ENCODE results near the gene NFAT5.
A peak's percentile ranks its signal among the peaks of the same experiment; 100 is the strongest.
"Not testable (repeated sequence)": the region's sequence is repeated elsewhere in the genome, so short reads cannot be mapped to it uniquely, and the experiment has no call there.

Gene NFAT5

DNA sequence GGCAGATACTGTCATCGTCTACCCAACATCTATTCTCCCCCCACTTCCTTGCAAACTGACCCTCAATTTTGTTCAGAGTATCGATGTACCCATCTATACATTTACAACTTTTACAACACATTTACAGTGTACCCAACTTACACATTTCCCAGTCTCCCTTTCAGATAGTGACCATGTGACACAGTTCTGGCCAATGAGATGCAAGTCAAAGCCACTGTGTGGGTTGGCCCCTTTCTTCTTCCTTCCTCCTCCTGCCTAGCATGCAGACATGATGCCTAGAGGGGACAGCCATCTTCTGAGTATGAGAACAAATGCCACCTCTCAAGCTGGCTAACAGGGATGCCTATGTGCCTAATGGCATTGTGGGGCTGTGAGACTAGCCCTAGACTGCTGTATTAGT lies 11.3 kb upstream of the NFAT5 start:
- no peak for DNase-seq

DNA sequence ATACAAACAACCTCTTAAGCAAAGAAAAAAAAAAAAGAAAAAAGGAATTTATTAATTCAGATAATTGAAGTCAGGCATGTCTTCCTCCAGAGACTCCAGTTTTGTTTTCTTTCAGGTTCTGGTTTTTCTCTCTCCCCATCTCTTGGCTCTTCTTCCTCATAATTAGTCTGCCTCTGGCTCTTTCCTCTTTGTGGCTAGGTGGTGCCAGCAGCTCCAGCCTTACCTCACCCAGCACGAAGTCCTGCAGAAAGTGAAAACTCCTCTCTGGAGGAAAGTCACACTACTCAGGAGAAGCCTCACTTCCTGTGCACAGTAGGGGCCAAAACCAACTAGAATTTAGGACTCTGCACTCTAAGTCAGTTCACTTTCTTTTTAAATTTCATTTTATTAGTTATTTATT lies 10.3 kb upstream of the NFAT5 start:
- no peak for DNase-seq

DNA sequence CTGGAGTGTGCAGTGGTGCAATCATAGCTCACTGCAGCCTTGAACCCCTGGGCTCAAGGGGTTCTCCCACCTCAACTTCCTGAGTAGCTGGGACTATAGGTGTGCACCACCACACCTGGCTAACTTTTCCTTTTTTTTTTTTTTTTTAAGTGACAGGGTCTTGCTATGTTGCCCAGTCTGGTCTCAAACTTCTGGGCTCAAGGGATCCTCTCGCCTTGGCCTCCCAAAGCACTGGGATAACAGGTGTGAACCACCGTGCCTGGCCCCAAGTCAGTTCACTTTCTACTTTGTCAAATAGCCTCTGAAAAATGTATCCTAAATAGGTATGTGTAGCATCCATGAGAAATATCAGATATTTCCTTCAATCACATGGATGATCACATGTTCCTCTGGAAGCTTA lies 9.9 kb upstream of the NFAT5 start:
- DNase-seq = no peak

DNA sequence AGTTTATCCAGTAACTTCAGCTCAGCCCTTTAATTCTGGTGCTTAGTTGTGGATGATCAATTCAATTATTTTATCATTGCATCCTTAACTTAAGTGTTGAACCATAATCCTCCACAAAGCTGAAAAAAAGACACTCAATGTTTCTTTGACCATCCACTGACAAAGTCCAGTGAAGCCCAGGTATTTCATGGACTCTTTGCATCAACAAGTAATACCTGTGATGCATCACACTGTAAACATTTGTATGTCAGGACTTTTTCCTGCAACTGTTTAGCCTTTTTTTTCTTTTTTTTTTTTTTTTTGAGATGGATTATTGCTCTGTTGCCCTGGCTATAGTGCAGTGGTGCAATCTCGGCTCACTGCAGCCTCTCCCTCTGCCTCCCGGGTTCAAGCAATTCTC lies 6.6 kb upstream of the NFAT5 start:
- DNase-seq = no peak

DNA sequence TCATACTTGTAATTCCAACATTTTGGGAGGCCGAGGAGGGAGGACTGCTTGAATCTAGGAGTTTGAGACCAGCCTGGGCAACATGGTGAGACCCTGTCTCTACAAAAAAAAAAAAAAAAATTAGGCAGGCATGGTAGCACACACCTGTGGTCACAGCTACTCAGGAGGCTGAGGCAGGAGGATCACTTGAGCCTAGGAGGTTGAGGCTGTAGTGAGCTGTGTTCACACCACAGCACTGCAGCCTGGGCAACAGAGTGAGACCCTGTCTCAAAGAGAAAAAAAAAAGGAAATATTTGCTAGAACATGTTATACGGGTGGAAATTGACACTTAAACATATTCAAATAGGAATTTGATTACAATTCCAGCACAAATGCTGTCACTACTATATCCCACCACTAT lies 4.4 kb upstream of the NFAT5 start:
- DNase-seq = not testable (repeated sequence)

DNA sequence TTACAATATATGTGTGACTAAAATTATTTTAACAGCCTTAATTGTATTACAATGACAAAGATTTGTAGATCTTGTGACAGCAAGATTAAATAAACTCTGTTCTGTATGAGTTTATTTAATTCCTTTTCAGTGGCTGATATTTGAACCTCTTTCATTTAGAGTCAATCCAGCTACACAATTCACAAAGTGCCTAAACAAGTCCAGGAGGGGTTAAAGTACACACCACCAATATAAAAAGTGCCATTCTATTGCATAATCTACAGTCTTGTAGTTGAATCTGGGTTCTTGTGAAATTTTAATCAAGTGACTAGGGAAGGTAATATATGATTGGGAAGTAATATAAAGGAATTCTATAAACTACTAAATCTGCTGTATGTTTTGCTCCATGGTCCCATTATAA lies 3.9 kb upstream of the NFAT5 start:
- DNase-seq = no peak

DNA sequence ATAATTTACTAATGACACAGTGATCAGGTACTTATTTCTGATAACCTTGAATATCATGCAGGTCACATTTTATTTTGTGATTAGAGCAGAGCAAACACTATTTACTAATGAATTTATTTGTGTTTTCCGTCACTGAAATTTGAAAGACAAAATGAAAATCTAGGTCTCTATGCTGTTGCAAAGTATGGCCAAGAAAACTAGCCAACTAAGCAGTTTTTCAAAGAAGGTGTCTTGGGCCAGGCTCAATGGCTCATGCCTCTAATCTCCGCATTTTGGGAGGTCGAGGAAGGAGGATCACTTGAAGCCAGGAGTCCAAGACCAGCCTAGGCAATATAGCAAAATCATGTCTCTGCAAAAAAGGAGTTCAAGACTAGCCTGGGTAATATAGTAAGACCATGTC lies 3.0 kb upstream of the NFAT5 start:
- no peak for DNase-seq

DNA sequence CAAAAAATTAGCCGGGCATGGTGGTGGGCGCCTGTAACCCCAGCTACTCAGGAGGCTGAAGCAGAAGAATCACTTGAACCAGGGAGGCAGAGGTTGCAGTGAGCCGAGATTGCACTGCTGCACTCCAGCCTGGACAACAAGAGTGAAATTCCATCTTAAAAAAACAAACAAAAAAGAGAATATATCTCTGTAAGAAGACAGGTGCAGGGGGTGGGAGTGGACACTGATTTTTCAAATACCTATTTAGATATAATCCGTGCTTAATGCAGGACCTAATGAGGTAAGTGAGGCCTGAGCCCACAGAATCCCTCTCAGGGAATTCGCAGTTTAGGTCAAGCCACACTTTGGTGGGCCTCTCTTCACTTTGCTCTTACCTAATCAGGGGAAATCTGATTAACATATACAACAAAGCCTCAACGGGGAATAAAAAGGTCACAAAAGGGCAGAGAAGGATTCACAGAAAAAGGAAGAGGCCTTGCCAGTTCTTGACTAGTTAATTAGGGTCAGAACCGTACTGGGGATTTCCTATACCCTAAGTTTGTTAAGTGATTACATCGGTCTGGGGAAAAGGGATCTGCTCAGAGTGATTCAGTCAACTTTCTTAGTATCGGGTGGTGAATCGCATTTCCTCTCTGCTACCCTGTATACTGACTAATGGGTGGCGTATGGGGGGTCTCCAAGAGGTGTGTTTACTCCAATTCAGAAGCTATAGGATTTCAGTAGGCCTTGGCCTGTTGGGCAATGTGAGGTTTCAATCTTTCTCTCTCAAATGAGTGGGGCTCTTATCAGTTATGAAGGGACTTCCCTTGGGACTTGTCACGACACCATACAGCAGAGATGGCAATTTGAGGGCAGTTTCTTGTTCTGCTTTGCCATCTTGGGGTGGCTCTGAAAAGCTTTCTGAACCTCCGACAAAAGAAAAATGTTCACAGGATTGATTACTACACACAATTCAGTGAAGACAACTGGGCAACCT lies 1.9 kb upstream of the NFAT5 start:
- DNase-seq = peak; percentile 30

DNA sequence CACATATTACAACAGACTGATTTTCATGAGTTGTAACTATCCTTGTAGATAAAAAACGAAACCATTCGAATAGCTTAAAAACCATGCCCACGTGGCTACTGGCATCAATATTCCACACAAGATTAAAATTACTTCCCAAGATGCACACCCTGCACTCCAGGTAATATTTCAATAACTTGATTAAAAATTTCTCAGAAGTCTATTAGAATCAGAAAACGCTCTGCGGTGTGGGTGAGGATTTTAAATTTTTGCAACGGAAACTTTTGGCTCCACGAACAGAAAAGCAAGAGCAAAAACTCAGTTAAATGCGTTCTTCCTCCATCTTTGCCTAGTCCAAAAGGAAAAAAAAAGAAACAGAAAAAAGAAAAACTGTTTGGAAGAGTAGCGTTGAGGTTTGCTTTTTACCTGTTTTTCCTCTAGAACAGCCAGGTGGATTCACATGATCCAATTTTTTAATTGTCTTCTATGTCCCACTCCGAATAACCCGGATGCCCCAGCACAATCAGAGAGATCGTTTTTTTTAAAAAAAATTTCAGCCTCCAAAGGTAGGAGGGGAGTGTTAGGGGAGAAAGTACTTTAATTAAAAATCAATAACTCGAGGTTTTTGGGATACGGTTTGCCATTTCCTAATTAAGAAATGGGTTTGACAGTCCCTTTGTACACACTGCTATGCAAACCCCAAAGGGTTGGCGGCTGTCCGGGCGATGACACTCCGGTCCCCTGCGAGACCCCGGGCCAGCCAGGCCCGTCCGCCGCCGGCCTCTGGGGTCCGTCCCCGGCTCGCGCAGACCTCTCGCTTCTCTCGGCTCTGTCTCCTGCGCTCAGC lies 708 bp upstream of the NFAT5 start:
- DNase-seq = peak; percentile 89

DNA sequence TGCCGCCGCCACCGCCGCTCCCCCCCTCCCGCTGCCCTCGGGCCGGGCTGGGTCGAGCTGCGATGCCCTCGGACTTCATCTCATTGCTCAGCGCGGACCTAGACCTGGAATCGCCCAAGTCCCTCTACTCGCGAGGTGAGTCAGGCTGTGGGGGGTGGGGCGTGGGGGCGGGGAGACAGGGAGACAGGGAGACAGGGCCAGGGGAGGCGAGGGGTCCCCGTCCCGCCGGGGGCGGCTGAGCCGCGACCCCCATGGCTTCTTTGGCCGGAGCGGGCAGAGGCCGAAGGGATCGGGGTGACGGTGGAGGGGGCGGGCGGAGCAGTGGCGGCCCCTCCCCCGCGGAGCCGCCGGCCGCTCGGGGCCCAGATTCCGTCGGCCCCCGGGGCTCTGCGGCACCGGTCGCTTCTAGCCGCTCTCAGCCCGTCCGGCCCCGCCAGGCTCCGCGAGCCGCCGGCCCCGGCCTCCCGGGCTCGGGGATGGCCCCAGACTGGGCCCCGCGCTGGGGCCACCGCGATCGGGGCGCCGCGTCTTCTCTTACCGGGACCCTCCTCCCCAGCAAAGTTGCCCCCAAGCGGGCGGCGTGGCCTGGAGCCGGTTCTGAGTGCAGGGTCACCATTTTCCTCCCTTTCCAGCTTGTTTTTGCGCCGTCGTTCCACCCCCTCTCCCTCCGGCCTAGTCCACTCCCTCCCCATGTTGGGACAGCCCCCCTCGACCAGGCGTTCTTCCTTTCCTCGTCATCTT lies 644 bp downstream of the NFAT5 start:
- peak; percentile 91 for DNase-seq

DNA sequence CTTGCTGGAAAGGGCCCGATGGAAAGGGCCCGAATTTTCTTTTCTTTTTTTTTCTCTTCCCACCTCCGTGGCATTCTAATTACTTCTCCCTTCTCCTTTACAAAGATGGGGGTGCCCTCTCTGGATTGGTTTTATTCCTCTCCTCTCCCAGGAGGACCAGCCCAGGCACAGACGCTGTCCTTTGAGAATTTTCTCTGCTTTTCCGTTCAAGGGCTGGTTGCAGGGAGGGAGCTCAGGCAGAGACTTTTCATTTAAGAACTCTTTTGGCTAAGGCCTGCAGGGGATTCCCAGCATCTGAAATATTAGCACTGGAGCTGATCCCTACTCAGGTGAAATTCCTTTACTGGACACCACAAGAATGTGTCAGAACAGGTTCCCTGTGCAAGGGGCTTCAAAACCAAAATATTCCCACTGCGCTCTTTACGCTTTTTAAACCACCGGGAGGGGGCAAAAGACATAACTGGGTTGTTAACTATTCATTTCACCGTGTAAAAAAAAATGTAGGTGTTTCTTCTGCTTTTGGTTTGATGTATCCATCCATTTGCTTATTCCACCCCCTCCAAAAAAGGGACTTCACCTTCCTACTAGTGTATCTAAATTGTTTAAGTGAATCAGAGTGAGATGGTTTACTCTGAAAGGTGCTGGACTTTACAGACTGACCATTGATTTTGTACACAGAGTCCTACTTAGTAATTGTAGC lies 1.4 kb downstream of the NFAT5 start:
- DNase-seq = no peak

DNA sequence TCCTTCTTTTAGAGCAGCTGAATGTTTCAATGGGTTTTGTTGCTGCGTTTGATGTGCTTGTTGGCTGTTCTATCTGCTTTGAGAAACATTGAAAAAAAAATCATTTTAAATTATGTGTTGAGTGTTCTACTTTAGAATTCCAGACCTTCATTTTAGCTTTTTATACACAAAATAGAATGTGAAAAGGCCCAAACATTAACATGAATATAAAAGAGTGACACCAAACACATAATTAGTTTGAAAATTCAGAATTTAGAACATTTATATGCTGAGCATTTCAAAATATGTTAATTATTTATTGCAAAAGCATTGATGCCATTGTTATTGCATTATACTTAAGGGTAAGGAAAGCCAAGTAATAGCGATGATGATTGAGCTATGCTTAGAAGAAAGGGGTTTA lies 2.9 kb downstream of the NFAT5 start:
- no peak for DNase-seq

DNA sequence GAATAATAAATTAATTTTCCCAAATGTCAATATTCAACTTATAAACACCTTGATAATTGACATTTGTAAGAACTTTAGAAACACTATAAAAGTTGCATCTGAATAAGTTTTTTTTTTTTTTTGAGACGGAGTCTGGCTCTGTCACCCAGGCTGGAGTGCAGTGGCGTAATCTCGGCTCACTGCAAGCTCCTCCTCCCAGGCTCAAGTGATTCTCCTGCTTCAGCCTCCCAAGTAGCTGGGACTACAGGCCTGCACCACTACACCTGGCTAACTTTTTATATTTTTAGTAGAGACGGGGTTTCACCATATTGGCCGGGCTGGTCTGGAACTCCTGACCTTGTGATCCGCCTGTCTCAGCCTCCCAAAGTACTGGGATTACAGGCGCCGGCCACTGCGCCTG lies 13.0 kb downstream of the NFAT5 start:
- DNase-seq = not testable (repeated sequence)

DNA sequence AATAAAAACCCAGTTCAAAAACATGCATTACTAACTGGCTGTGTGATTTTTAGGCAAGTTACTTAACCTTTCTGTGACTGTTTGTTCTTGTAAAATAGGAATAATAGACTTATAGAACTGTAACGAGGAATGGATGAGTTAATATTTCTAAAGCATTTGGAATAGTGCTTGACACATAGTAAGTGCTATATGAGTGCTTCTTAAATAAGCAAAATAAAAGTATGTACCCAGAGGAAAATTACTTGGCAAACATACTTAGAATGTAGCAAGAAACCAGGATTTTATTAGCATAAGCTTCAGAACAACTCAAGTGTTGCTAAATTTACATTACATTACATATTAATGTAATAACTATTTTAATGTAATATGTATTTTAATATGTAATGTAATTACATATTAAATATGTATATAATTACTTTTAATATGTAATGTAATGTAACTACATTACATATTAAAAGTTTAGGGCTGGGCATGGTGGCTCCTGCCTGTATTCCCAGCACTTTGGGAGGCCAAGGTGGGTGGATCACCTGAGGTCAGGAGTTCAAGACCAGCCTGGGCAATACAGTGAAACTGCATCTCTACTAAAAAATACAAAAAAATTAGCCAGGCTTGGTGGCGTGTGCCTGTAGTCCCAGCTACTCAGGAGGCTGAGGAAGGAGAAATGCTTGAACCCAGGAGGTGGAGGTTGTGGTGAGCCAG lies 14.2 kb downstream of the NFAT5 start:
- DNase-seq = no peak

DNA sequence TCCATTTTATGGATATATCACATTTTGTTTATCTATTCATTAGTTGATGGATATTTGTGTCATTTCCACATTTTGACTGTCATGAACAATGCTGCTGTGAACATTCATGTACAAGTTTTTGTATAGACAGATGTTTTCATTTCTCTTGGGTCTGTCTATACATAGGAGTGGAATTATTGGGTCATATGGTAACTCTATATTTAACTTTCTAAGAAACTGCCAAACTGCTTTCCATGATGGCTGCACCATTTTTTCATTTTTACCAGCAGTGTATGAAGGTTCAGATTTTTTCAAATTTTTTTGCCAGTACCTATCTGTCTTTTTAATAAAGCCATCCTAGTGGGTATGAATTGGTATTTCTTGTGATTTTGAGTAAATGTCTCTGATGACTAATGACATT lies 15.5 kb downstream of the NFAT5 start:
- DNase-seq = no peak

DNA sequence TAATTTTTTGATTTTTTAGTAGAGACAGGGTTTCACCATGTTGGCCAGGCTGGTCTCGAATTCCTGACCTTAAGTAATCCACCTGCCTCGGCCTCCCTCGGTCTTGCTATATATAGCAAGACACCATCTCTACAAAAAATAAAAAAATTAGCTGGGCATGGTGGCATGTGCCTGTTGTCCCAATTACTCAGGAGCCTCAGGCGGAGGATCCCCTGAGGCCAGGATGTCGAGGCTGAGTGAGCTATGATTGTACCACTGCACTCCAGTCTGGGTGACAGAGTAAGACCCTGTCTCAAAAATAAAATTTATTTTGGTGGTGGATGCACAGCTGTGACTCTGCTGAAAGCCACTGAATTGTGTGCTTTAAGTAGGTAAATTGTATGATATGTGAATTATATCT lies 18.7 kb downstream of the NFAT5 start:
- not testable (repeated sequence) for DNase-seq

DNA sequence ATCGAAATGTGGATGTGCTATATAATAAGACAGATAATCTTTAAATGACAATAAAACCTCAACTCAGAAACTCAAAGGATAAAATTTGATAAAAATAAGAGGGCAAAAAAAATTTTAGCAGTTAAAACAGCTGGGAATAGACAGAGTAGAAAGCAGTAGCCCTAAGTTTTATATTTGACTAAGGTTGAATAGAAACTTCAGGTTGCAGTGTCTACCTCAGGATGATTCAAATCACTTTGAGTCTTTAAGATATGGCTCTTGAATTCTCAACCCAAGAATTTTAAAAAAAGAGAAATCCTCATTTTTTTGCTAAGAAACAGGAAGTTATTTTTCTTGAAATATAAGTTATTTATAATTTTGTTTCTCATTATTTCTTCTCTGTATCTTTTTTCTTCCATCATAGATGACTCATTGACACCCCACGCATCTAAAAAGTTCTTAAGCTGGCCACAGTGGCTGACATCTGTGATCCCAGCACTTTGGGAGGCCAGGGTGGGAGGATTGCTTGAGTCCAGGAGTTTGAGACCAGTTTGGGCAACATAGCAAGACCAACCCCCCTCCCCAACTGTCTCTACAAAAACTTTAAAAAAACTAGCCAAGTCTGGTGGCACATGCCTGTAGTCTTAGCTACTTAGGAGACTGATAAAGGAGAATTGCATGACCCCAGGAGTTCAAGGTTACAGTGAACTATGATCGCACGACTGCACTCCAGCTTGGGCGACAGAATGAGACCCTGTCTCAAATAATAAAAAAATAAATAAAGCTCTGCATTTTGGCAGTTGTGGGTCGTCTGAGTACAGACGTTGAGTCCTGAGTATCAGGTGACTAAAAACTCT lies 23.9 kb downstream of the NFAT5 start:
- no peak for DNase-seq

DNA sequence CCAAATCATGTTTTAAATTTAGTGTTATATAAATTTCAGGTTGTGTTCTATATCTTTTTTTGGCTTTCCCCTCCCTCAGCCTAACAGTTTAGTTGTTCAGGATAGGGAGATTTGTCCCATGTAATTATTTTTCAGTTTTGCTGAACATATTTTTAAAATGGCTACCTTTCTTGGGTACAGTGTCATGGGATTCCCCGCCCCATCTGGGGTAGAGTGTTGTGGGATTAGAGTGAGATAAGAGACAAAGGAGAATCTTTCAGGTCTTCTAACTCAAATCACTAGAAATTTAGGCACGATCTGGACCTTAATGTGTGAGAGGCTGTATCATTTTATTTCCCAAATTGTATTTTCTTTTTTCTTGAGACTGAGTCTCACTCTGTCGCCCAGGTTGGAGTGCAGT lies 24.8 kb downstream of the NFAT5 start:
- DNase-seq = no peak

DNA sequence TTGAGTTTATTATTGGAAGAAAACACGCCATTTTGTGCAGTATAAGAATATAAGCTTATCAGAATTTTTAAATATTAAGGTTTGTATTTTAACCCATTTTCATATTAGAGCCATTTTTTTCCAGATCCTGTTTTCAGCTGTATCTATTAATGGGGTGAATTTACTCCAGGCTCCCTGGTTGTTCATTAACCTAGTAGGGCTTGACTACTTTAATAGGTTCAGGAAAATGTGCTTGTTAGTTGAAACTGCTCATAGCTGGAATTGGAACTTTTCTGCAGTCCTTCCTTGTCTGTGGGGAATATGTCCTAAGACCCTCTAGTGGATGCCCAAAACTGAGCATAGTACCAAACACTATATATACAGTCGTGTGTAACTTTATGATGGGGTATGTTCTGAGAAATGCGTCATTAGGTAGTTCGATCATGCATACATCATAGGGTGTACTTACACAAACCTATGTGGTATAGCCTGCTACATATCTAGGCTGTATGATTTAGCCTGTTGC lies 28.0 kb downstream of the NFAT5 start:
- DNase-seq = no peak

Data from right kidney (tissue), 1 donor.